GM18517 (cell line): Measurements from ENCODE around the gene SDHC.
"Not testable (repeated sequence)": the region's sequence is repeated elsewhere in the genome, so short reads cannot be mapped to it uniquely, and the experiment has no call there.

Source experiments
- ATAC-seq: cut with Tn5 transposase; IDR thresholded peaks from one replicate; pipeline ENCODE4 v1.9.1; 2021; ENCODE audit warnings: mild to moderate bottlenecking, moderate library complexity; ENCODE audit not compliant: unreplicated experiment

SDHC gene

DNA sequence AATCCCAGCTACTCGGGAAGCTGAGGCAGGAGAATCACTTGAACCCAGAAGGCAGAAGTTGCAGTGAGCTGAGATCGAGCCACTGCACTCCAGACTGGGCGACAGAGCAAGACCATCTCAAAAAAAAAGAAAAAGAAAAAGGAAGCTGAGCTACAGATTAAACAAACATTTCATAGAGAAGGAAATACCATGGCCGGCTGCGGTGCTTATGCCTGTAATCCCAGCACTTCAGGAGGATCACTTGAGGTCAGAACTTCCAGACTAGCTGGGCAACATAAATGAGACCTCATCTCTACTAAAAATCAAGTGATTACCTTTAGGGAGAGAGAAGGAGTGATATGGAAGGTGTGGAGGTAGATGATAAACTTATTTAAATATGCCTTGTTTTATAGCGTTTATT is 67.5 kb downstream of the SDHC start:
- no peak for ATAC-seq

DNA sequence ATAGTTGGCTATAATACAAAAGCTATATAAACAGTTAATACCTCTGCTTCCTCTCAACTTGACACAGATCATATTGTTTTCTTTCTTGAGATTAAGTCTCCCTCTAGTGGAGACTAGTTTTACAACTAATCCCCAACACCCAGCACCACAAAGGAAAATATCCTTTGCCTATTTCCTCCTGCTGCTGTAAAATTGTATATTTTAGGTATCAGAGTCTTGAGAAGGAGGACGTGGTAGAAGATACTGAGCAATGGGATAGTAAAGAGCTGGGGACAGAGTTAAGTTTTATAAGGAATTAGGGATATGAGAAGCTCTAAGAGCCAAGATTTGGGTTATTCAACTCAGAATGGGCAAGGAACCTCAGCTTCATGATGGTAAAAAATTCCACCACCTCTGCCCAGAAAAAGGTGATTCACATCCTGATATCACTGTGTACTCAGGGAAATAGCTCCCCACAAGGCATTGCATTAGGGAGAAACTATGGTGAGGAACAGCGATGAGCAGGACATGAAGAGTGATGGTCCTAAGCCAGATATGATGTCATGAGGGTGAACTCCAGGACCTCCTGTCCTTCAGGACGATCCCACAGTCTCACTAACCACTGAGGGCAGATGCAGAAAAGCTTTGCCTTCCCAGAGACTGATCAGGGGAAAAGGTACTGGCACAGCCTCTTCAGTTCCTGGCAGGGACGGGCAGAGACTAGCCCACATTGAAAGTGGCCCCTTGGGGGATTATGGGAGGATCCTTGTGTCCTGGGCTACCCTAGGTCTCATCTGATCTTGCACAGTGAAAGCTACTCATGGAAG is 68.2 kb downstream of the SDHC start:
- ATAC-seq, result no peak

GRCh38 chr1:161388639-161389038 is 74.5 kb downstream of the SDHC start:
- no peak for ATAC-seq

DNA sequence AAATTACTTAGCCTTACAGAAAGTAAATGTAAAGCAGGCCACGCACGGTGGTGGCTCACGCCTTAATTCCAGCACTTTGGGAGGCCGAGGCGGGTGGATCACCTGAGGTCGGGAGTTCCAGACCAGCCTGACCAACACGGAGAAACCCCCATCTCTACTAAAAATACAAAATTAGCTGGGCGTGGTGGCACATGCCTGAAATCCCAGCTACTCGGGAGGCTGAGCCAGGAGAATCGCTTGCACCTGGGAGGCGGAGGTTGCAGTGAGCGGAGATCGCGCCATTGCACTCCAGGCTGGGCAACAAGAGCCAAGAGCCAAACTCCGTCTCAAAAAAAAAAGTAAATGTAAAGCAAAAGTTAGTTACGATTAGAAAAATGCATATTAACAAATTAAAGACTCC is 75.0 kb downstream of the SDHC start:
- not testable (repeated sequence) for ATAC-seq

- peak; percentile 46 for ATAC-seq
These were observed 75.7 kb downstream of the SDHC start for GRCh38 chr1:161389691-161390558.

GRCh38 chr1:161390559-161390858 is 76.3 kb downstream of the SDHC start:
- ATAC-seq, result peak; percentile 9

DNA sequence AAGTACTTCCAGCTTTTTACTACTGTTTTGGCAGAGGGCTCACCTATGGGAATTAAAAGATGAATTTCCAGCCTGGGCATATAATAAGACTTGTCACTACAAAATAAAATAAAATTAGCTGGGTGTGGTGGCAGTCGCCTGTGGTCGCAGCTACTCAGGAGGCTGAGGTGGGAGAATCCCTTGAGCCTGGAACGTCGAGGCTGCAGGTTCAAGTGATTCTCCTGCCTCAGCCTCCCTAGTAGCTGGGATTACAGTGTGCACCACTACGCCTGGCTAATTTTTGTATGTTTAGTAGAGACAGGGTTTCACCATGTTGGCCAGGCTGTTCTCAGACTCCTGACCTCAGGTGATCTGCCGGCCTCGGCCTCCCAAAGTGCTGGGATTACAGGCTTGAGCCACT is 77.0 kb downstream of the SDHC start:
- not testable (repeated sequence) for ATAC-seq

GRCh38 chr1:161391611-161392010 is 77.4 kb downstream of the SDHC start:
- no peak for ATAC-seq

GRCh38 chr1:161393151-161393550 is 79.0 kb downstream of the SDHC start:
- ATAC-seq, result no peak

GRCh38 chr1:161397038-161397437 is 82.9 kb downstream of the SDHC start:
- ATAC-seq, result not testable (repeated sequence)

DNA sequence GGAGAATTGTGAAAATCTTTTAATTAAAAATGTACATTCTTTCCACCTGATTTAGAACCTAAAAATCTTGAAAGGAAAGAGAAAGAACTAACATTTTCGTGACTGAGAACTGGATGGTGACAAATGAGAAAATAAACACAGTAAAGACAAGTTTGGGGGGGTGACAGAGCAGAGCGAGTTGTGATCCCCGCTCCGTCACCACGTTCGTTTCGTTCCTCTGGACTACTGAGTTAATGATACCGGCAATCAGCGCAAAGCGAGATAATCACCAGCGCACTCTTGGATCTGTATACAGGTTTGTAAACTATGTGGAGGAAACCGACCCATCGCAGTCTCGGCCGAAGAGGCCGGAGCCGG is 84.7 kb downstream of the SDHC start:
- ATAC-seq, result no peak

- ATAC-seq, result peak; percentile 81
These were observed 85.2 kb downstream of the SDHC start for GRCh38 chr1:161399257-161399998.

- no peak for ATAC-seq
These were observed 88.3 kb downstream of the SDHC start for GRCh38 chr1:161402446-161402845.

GRCh38 chr1:161404051-161404597 is 89.9 kb downstream of the SDHC start:
- ATAC-seq, result no peak

GRCh38 chr1:161406551-161406950 is 92.4 kb downstream of the SDHC start:
- not testable (repeated sequence) for ATAC-seq

- ATAC-seq, result no peak
These were observed 93.3 kb downstream of the SDHC start for GRCh38 chr1:161407451-161407985.

GRCh38 chr1:161408429-161409052 is 94.4 kb downstream of the SDHC start:
- ATAC-seq, result no peak

GRCh38 chr1:161409848-161410635 is 95.9 kb downstream of the SDHC start:
- ATAC-seq, result peak; percentile 65

DNA sequence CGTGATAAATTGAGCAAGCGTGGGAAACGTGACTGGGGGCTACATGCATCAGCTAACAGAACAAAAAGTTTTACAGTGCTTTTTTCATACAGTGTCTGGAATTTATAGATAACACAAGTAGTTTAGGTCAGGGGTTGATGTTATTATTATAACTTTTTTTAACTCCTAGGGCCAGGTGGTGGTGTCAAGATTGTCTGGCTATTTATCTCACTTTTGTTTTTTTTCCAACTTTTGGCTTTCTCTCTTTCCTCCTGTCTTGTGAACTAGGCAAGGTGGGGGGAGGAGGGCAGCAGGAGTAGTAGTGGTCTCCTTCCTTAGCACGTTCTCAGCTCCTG is 96.4 kb downstream of the SDHC start:
- not testable (repeated sequence) for ATAC-seq
